K562 (cell line): ENCODE measurements around the gene NRSN2. TPM values are rescaled to one million over a fixed set of nuclear protein-coding genes. Genes with fewer than 3 reads are reported as not detected.

Experiments
- ATAC-seq: fragments of 200-7000 bp; cut with Tn5 transposase; 3 replicates; pipeline ENCODE4 v1.9.1; 2020; ENCODE audit warnings: moderate library complexity
- BruUV-seq: library from RNA; stranded (reverse); fragments of 400-500 nt; replicated peaks from 2 replicates; lab custom pipeline; 2021; lab: Mats Ljungman, UMichigan
- CTCF ChIA-PET: fragments of 300-600 bp; formaldehyde crosslinking; extraction: SDS; loops from one replicate; lab custom pipeline; 2021; ENCODE audit warnings: low intra/inter-chr PET ratio; lab: Yijun Ruan, JAX
- POLR2A ChIA-PET: fragments of 300-600, 350-650 bp; sonication (Branson Sonifier 250); formaldehyde crosslinking; extraction: SDS; loops from one replicate; lab custom pipeline; 2021; ENCODE audit warnings: antibody characterized with exemption, inconsistent platforms; lab: Yijun Ruan, JAX
- DNase-seq, 4 experiments: peaks; one replicate each; pipeline versions ENCODE4 v3.0.0 to v3.0.0-alpha.2; 2011 to 2018; ENCODE audit warnings: low spot score in 3 of 4, mixed read lengths in 3 of 4; ENCODE audit errors: extremely low read depth in 1 of 4
- FAIRE-seq: peaks from 2 replicates; lab custom pipeline; 2011; peaks lifted over from hg19 to GRCh38; lab: Jason Lieb, UNC
- H2AFZ ChIP-seq: 2 replicates; pipeline ENCODE4 v1.6.0; 2011; ENCODE audit warnings: low read depth, low read length, control low read depth, inconsistent platforms
- H3K27ac ChIP-seq: fragments of 200-600 bp; 3 replicates; pipeline ENCODE4 v1.8.0; 2011; ENCODE audit warnings: low read depth, mild to moderate bottlenecking, control low read depth, inconsistent platforms, low read length, moderate library complexity, mixed read lengths; ENCODE audit errors: extremely low read depth
- H3K27me3 ChIP-seq, 2 experiments: fragments of 300-600 bp in 1 of 2; 2 replicates in 1 of 2; 3 replicates in 1 of 2; pipeline versions ENCODE4 v1.6.0 to v1.8.0; 2011; ENCODE audit warnings: inconsistent platforms in 2 of 2, low read length in 2 of 2, mild to moderate bottlenecking in 1 of 2, mixed read lengths in 1 of 2, moderate library complexity in 1 of 2; ENCODE audit not compliant: control insufficient read depth in 2 of 2, insufficient read depth in 2 of 2
- H3K36me3 ChIP-seq: fragments of 300-600 bp; 3 replicates; pipeline ENCODE4 v1.8.0; 2011; ENCODE audit warnings: mild to moderate bottlenecking, low read length, inconsistent platforms; ENCODE audit not compliant: control insufficient read depth, insufficient read depth
- H3K4me1 ChIP-seq, 2 experiments: fragments of 200-600 bp in 1 of 2; replicated peaks in 1 of 2; 2 replicates in 1 of 2; 3 replicates in 1 of 2; pipeline versions ENCODE4 v1.5.1 to v1.8.0; 2011; ENCODE audit warnings: inconsistent platforms in 2 of 2, low read length in 2 of 2, mild to moderate bottlenecking in 1 of 2, mixed read lengths in 1 of 2, moderate library complexity in 1 of 2; ENCODE audit not compliant: control insufficient read depth in 2 of 2, insufficient read depth in 2 of 2
- H3K4me2 ChIP-seq: 2 replicates; pipeline ENCODE4 v1.6.1; 2011; ENCODE audit warnings: low read length, control low read depth, inconsistent platforms, mixed read lengths; ENCODE audit not compliant: insufficient read depth
- H3K4me3 ChIP-seq: fragments of 200-600 bp; sonication (generic), shearing (Covaris generic); 2 replicates; pipeline ENCODE4 v1.5.1; 2016; ENCODE audit warnings: control low read depth, inconsistent platforms
- H3K79me2 ChIP-seq: fragments of 200-600 bp; 3 replicates; pipeline ENCODE4 v1.8.0; 2011; ENCODE audit warnings: low read length, inconsistent platforms; ENCODE audit not compliant: control insufficient read depth, insufficient read depth
- H3K9ac ChIP-seq, 2 experiments: 2 replicates each; pipeline versions ENCODE4 v1.6.0 to v1.6.1; 2011; ENCODE audit warnings: low read depth in 2 of 2, low read length in 2 of 2, control low read depth in 1 of 2, inconsistent platforms in 1 of 2, mild to moderate bottlenecking in 1 of 2, mixed read lengths in 1 of 2; ENCODE audit not compliant: insufficient read depth in 1 of 2
- H3K9me1 ChIP-seq: one replicate; pipeline ENCODE4 v1.6.0; 2011; ENCODE audit warnings: inconsistent platforms, mild to moderate bottlenecking, low read length, moderate library complexity; ENCODE audit not compliant: control insufficient read depth, insufficient read depth
- H3K9me3 ChIP-seq: replicated peaks from 2 replicates; pipeline ENCODE4 v1.5.1; 2011; ENCODE audit warnings: low read depth, low read length, inconsistent platforms; ENCODE audit not compliant: control insufficient read depth, insufficient read depth
- H4K20me1 ChIP-seq: replicated peaks from 2 replicates; pipeline ENCODE4 v1.6.1; 2011; ENCODE audit warnings: low read length, inconsistent platforms, mixed read lengths; ENCODE audit not compliant: control insufficient read depth, insufficient read depth
- CBX2 ChIP-seq: fragments of 200-600 bp; sonication (generic); IDR thresholded peaks from one replicate; pipeline ENCODE4 v1.6.1; 2012; ENCODE audit warnings: mild to moderate bottlenecking, low read length, inconsistent platforms; ENCODE audit not compliant: insufficient read depth, poor library complexity, severe bottlenecking
- E2F3 ChIP-seq: fragments of 250-450 bp; sonication (Bioruptor Pico); IDR thresholded peaks from 2 replicates; pipeline ENCODE4 v1.4.0; 2020; ENCODE audit warnings: mild to moderate bottlenecking
- ESRRA ChIP-seq: fragments of 450-650 bp; IDR thresholded peaks from 2 replicates; pipeline ENCODE4 v1.6.1; 2014; ENCODE audit warnings: low read depth, mild to moderate bottlenecking, moderate library complexity, borderline replicate concordance
- EWSR1 ChIP-seq: fragments of 450-650 bp; IDR thresholded peaks from 2 replicates; pipeline ENCODE4 v1.6.1; 2018; ENCODE audit warnings: borderline replicate concordance, mild to moderate bottlenecking, low read depth, moderate library complexity; ENCODE audit not compliant: partially characterized antibody
- GTF2F1 ChIP-seq: IDR thresholded peaks from 2 replicates; pipeline ENCODE4 v1.6.1; 2011; ENCODE audit warnings: low read depth, low read length, improper control_type of control experiment
- MYC ChIP-seq, 2 experiments: fragments of 250-450 bp in 1 of 2; sonication (Bioruptor Pico) in 1 of 2; IDR thresholded peaks; 2 replicates each; pipeline versions ENCODE4 v1.5.1 to v1.6.1; 2012 to 2021; ENCODE audit warnings: low read depth in 2 of 2, borderline replicate concordance in 1 of 2, improper control_type of control experiment in 1 of 2, low read length in 1 of 2, mild to moderate bottlenecking in 1 of 2, moderate library complexity in 1 of 2
- RBM34 ChIP-seq: fragments of 200-400 bp; formaldehyde crosslinking; IDR thresholded peaks from 2 replicates; pipeline ENCODE4 v1.6.1; 2018; ENCODE audit warnings: low read length, borderline replicate concordance; ENCODE audit not compliant: insufficient read depth
- SNIP1 ChIP-seq: fragments of 450-650 bp; IDR thresholded peaks from 2 replicates; pipeline ENCODE4 v1.7.1; 2017; ENCODE audit warnings: low read depth, mild to moderate bottlenecking
- SOX6 ChIP-seq: fragments of 450-650 bp; IDR thresholded peaks from 2 replicates; pipeline ENCODE4 v1.6.1; 2014; ENCODE audit warnings: mild to moderate bottlenecking
- ZC3H4 ChIP-seq: sonication (generic); formaldehyde crosslinking; IDR thresholded peaks from 2 replicates; pipeline ENCODE4 v1.9.0; 2021; ENCODE audit warnings: missing genetic modification reagents, borderline replicate concordance
- ZNF764 ChIP-seq: fragments of 250-450 bp; sonication (Bioruptor Pico); IDR thresholded peaks from 2 replicates; pipeline ENCODE4 v1.4.0; 2020; ENCODE audit warnings: low read depth, mild to moderate bottlenecking, moderate library complexity
- WGBS: fragments of 100-300 bp; shearing (Covaris generic); methylation state at CpG from one replicate; pipeline ENCODE4 v1.1.6; 2016; ENCODE audit warnings: low coverage, mixed read lengths; ENCODE audit not compliant: insufficient coverage; ENCODE audit errors: missing lambda C conversion rate; 5-methylcytosine and 5-hydroxymethylcytosine counted together
- in situ Hi-C: fragments of 300-500 bp; cut with MboI; formaldehyde crosslinking; loops from 4 replicates; pipeline ENCODE4 v1.15.0; 2018; ENCODE audit warnings: inconsistent platforms, mixed read lengths
- intact Hi-C: fragments of 100-400 bp; cut with micrococcal nuclease; formaldehyde crosslinking; loops from 2 replicates; pipeline ENCODE4 v1.14.2; 2022
- polyA plus RNA-seq, 8 experiments: library from polyadenylated mRNA; depleted of rRNA in 4 of 8; stranded (reverse) in 5 of 8; unstranded in 3 of 8; fragments of >200 nt; fragmentation: Nextera tagmentation in 2 of 8; fragmentation: Illumina TruSeq in 1 of 8; extraction: Ambion mirVana in 2 of 8; extraction: Trizol in 1 of 8; gene quantifications; 2 replicates each; pipeline versions ENCODE4 v1.2.1 to v1.2.3, GENCODE V29; 2011 to 2014; ENCODE audit warnings: inconsistent platforms in 1 of 8, missing spikeins in 1 of 8
- total RNA-seq, 7 experiments: library from RNA; depleted of rRNA in 6 of 7; stranded (reverse); fragments of >200 nt in 6 of 7; fragmentation: Illumina TruSeq in 2 of 7; extraction: Trizol in 2 of 7; gene quantifications; 2 replicates each; pipeline versions ENCODE4 v1.2.1 to v1.2.3, GENCODE V29; 2011 to 2021; ENCODE audit warnings: low replicate concordance in 1 of 7
- TF ChIP-seq, protein P1 (sequence below): fragments of 450-650 bp; conservative IDR thresholded peaks from 2 replicates; pipeline ENCODE4 v1.6.1; 2016; ENCODE audit warnings: missing genetic modification characterization, low read depth, mild to moderate bottlenecking, missing compliant biosample characterization, moderate library complexity
- TF ChIP-seq, protein P2 (sequence below): fragments of 450-650 bp; IDR thresholded peaks from 2 replicates; pipeline ENCODE4 v1.6.1; 2016
- TF ChIP-seq, protein P3 (sequence below): fragments of 450-650 bp; IDR thresholded peaks from 2 replicates; pipeline ENCODE4 v1.6.1; 2016; ENCODE audit warnings: antibody characterized with exemption
- TF ChIP-seq, protein P4 (sequence below): fragments of 450-650 bp; IDR thresholded peaks from 2 replicates; pipeline ENCODE4 v1.6.1; 2018; ENCODE audit warnings: mild to moderate bottlenecking, low read depth; ENCODE audit not compliant: partially characterized antibody

The NRSN2 gene
- total and polyA plus RNA-seq, 9 of the 15 experiments (the other 6 are each of a cell fraction or from before 2014, with no cell fraction given) = 7.5 to 29.7 (median 11.1) TPM

DNA sequence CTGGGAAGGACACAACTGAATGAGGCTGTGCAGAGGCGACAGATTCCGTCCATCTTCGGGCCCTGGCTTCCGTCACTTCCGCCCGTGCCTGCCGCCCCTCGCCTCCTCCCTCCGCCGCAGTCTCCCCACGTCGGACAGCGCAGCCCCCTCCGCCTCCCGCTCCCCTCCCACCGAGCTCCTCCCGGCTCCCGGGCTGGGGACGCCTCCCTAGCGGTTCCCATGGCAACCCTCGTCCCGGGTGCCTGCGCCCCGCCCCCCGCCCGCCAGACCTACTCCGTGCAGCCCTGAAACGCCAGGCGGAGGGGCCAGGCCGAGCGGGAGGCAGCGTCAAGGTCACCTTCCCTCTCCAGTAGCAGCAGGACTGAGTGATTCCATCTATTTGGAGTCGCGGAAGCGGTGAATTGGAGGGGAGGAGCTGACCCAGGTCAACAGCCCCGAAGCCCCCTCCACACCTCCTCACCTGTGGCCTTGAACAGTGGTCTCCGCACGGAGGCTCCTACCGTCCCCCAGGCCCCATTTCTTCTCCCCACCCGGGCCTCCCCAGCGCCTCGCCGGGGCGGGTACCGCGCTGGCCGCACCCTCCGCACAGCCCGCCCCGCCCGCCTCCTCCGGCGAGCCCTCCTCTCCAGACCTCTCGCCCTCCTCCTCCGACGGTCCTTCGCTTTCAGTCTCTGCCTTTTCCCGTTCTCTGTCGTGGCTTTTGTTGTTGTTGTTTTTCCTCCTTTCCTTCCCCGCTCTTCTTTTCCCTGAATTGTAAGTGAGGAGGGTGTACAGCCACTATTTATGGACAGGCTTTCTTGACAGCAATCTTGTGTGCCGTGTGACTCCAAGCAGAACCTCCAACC, 951 bp downstream of the NRSN2 start:
- peak; percentile 96 to 98 (median 98) for DNase-seq
- ChIA-PET POLR2A (interaction anchor here (0.5 to 1.9 kb wide), 15 partner anchors 15 to 169 kb away, joined by 3 to 13 read pairs (median 3); partner anchors contain the start of gene TRIB3), CTCF (no interaction called here)
- in situ Hi-C loops (no loop called here), intact Hi-C loops (no loop called here)
- H3K9ac ChIP-seq = peak overlapping the region; percentile 79 to 92
- ATAC-seq = peak; percentile 90
- FAIRE-seq = peak; percentile 91
- 0% methylated on average over 25 of the region's 61 CpGs for WGBS
- peak overlapping the region; percentile 90 for H3K4me2 ChIP-seq
- no TSS peak for BruUV-seq
- H3K4me1 ChIP-seq = peaks cover 11 to 36% of the 10 kb centered on the region in 2 experiments
- H3K27ac ChIP-seq = peak overlapping the region; percentile 96
- H4K20me1 ChIP-seq = no peaks in the 10 kb centered on the region
- peak overlapping the region; percentile 87 for H2AFZ ChIP-seq
- peaks cover 25% of the 10 kb centered on the region for H3K79me2 ChIP-seq
- H3K9me3 ChIP-seq = peaks cover 3% of the 10 kb centered on the region
- peak overlapping the region; percentile 59 for H3K4me3 ChIP-seq
- peaks cover 22% of the 10 kb centered on the region for H3K36me3 ChIP-seq
- no peaks in the 10 kb centered on the region for H3K27me3 ChIP-seq
- no peaks in the 10 kb centered on the region for H3K9me1 ChIP-seq
- peak; percentile 26; the same call in 1 of the 2 replicates for TF ChIP-seq SOX6
- TF ChIP-seq ESRRA = peak; percentile 100
- TF ChIP-seq, protein P1, sequence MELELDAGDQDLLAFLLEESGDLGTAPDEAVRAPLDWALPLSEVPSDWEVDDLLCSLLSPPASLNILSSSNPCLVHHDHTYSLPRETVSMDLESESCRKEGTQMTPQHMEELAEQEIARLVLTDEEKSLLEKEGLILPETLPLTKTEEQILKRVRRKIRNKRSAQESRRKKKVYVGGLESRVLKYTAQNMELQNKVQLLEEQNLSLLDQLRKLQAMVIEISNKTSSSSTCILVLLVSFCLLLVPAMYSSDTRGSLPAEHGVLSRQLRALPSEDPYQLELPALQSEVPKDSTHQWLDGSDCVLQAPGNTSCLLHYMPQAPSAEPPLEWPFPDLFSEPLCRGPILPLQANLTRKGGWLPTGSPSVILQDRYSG (tag) = no peak
- no peak; the same call in 1 of the 2 replicates for TF ChIP-seq GTF2F1
- TF ChIP-seq, protein P2, sequence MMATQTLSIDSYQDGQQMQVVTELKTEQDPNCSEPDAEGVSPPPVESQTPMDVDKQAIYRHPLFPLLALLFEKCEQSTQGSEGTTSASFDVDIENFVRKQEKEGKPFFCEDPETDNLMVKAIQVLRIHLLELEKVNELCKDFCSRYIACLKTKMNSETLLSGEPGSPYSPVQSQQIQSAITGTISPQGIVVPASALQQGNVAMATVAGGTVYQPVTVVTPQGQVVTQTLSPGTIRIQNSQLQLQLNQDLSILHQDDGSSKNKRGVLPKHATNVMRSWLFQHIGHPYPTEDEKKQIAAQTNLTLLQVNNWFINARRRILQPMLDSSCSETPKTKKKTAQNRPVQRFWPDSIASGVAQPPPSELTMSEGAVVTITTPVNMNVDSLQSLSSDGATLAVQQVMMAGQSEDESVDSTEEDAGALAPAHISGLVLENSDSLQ = peak; percentile 53; the same call in 1 of the 2 replicates
- TF ChIP-seq, protein P3, sequence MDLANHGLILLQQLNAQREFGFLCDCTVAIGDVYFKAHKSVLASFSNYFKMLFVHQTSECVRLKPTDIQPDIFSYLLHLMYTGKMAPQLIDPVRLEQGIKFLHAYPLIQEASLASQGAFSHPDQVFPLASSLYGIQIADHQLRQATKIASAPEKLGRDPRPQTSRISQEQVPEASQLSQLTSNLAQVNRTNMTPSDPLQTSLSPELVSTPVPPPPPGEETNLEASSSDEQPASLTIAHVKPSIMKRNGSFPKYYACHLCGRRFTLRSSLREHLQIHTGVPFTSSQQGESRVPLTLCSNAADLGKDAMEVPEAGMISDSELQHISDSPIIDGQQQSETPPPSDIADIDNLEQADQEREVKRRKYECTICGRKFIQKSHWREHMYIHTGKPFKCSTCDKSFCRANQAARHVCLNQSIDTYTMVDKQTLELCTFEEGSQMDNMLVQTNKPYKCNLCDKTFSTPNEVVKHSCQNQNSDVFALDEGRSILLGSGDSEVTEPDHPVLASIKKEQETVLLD = no peak
- no peak for TF ChIP-seq ZC3H4
- TF ChIP-seq, protein P4, sequence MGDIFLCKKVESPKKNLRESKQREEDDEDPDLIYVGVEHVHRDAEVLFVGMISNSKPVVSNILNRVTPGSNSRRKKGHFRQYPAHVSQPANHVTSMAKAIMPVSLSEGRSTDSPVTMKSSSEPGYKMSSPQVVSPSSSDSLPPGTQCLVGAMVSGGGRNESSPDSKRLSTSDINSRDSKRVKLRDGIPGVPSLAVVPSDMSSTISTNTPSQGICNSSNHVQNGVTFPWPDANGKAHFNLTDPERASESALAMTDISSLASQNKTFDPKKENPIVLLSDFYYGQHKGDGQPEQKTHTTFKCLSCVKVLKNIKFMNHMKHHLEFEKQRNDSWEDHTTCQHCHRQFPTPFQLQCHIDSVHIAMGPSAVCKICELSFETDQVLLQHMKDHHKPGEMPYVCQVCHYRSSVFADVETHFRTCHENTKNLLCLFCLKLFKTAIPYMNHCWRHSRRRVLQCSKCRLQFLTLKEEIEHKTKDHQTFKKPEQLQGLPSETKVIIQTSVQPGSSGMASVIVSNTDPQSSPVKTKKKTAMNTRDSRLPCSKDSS = no peak
- no peak for TF ChIP-seq ZNF764 (CRISPR knock-in tag)
- TF ChIP-seq RBM34 = no peak
- TF ChIP-seq CBX2 = no peak
- no peak for TF ChIP-seq E2F3 (CRISPR knock-in tag)
- TF ChIP-seq SNIP1 = peak; percentile 47; the same call in 1 of the 2 replicates
- no peak for TF ChIP-seq EWSR1
- peak; percentile 61 for TF ChIP-seq MYC (IDR thresholded peaks at IDR 0.05; ENCODE audit: low read depth, low read length)
- no peak; the same call in 1 of the 2 replicates for TF ChIP-seq MYC (CRISPR knock-in tag; IDR thresholded peaks at IDR 0.05; ENCODE audit: borderline replicate concordance, low read depth)
